ENCODE data around the gene OR5K3. TPM values are rescaled to one million over a fixed set of nuclear protein-coding genes. Genes with fewer than 3 reads are reported as not detected.

The OR5K3 gene
- polyA plus RNA-seq, 3 donors = not detected

DNA sequence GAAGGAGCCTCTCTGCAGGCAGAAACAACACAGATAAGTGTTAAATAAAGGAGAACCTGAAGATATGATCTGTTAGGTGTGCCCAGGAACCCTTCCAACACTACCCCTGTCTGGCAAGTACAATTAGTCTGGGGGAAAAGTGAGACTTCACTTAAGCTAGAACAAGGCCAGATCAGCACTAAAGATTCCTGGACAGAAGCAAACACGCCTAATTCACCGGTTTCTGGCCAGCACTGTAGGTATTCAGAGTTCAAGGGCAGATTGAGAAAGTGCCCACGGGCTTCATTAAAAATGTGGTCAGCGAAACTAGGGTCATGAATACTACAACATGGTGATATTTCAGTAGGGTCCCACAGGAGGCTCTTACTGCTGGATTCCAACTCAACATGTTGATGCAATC, 43.9 kb downstream of the OR5K3 start:
- no peaks in the 10 kb centered on the region for H3K27me3 Mint-ChIP-seq (ENCODE audit: low read depth in 3 of 3)
- H3K9me3 ChIP-seq (replicated peaks in 1 of 2; ENCODE audit: control insufficient read depth in 1 of 2, insufficient read depth in 1 of 2, low read length in 2 of 2) = peaks cover 2 to 6% of the 10 kb centered on the region in 2 donors
- no peaks in the 10 kb centered on the region for H3K27me3 ChIP-seq (ENCODE audit: control insufficient read depth in 2 of 2, insufficient read depth in 2 of 2, low read length in 2 of 2)
- H3K4me3 Mint-ChIP-seq = no peak overlapping the region
- peaks cover 2 to 13% (median 7%) of the 10 kb centered on the region in 7 donors for H3K9me3 Mint-ChIP-seq
- no peak overlapping the region for H3K9ac ChIP-seq (ENCODE audit: insufficient read depth, low read length, poor library complexity, severe bottlenecking)
- no peak overlapping the region for H3K27ac Mint-ChIP-seq
- no peak overlapping the region for H3K4me3 ChIP-seq (replicated peaks in 1 of 3; ENCODE audit: low read depth in 2 of 3, low read length in 3 of 3)
- no peak for DNase-seq
- no peaks in the 10 kb centered on the region for H3K4me1 ChIP-seq (ENCODE audit: control insufficient read depth in 1 of 2, insufficient read depth in 2 of 2, low read length in 2 of 2)
- WGBS (ENCODE audit: insufficient coverage) = 93% methylated on average over 4 of the region's 4 CpGs
- no peaks in the 10 kb centered on the region for H4K20me1 ChIP-seq (ENCODE audit: insufficient read depth, low read length)
- no peak overlapping the region for H2AFZ ChIP-seq (ENCODE audit: insufficient read depth, low read depth, low read length, poor library complexity, severe bottlenecking)
- H3K79me2 ChIP-seq (ENCODE audit: insufficient read depth, low read length) = no peaks in the 10 kb centered on the region
- TF ChIP-seq, protein P1, sequence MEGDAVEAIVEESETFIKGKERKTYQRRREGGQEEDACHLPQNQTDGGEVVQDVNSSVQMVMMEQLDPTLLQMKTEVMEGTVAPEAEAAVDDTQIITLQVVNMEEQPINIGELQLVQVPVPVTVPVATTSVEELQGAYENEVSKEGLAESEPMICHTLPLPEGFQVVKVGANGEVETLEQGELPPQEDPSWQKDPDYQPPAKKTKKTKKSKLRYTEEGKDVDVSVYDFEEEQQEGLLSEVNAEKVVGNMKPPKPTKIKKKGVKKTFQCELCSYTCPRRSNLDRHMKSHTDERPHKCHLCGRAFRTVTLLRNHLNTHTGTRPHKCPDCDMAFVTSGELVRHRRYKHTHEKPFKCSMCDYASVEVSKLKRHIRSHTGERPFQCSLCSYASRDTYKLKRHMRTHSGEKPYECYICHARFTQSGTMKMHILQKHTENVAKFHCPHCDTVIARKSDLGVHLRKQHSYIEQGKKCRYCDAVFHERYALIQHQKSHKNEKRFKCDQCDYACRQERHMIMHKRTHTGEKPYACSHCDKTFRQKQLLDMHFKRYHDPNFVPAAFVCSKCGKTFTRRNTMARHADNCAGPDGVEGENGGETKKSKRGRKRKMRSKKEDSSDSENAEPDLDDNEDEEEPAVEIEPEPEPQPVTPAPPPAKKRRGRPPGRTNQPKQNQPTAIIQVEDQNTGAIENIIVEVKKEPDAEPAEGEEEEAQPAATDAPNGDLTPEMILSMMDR (IDR thresholded peaks at IDR 0.05) = no peak
- H3K4me1 Mint-ChIP-seq = no peaks in the 10 kb centered on the region
- no peaks in the 10 kb centered on the region for H3K36me3 ChIP-seq (replicated peaks in 1 of 2; ENCODE audit: control insufficient read depth in 1 of 2, insufficient read depth in 2 of 2, low read length in 2 of 2)
- no peak overlapping the region for H3K27ac ChIP-seq (ENCODE audit: low read depth in 1 of 2, low read length in 2 of 2)
- no peak overlapping the region for H3K4me2 ChIP-seq (replicated peaks; ENCODE audit: extremely low read depth, low read length, poor library complexity, severe bottlenecking)
- intact Hi-C loops (cut with micrococcal nuclease) = no loop called here
- no peaks in the 10 kb centered on the region for H3K36me3 Mint-ChIP-seq

DNA sequence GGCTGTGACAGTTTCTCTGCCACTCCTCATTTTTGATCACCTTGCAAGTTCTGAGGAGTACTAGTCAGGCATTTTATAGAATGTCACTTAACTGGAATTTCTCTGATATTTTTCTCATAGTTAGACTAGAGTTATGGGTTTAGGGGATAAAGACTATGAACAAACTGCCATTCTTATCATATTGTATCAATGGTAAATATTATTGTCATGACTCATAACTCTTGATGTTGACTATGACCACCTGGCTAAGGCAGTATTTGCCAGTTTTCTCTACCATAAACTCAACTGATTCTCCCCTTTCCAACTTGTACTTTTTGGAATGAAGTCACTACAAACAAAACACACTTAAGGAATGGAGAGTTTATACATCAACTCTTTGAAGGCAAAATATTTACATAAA, 49.8 kb downstream of the OR5K3 start:
- H3K4me1 ChIP-seq (ENCODE audit: control insufficient read depth in 1 of 2, insufficient read depth in 2 of 2, low read length in 2 of 2) = no peaks in the 10 kb centered on the region
- H3K27ac ChIP-seq (ENCODE audit: low read depth in 1 of 2, low read length in 2 of 2) = no peak overlapping the region
- Mint-ChIP-seq H3K4me3 (no peak overlapping the region), H3K36me3 (no peaks in the 10 kb centered on the region), H3K27me3 (ENCODE audit: low read depth in 3 of 3) (peaks cover 0 to 4% (median 4%) of the 10 kb centered on the region in 3 donors), H3K4me1 (no peaks in the 10 kb centered on the region), H3K27ac (no peak overlapping the region), H3K9me3 (peaks cover 0 to 4% (median 0%) of the 10 kb centered on the region in 7 donors)
- no peak overlapping the region for H2AFZ ChIP-seq (ENCODE audit: insufficient read depth, low read depth, low read length, poor library complexity, severe bottlenecking)
- intact Hi-C loops (cut with micrococcal nuclease) = no loop called here
- TF ChIP-seq, protein P1 (IDR thresholded peaks at IDR 0.05) = no peak
- H3K36me3 ChIP-seq (replicated peaks in 1 of 2; ENCODE audit: control insufficient read depth in 1 of 2, insufficient read depth in 2 of 2, low read length in 2 of 2) = no peaks in the 10 kb centered on the region
- no peaks in the 10 kb centered on the region for H3K79me2 ChIP-seq (ENCODE audit: insufficient read depth, low read length)
- no peaks in the 10 kb centered on the region for H3K27me3 ChIP-seq (ENCODE audit: control insufficient read depth in 2 of 2, insufficient read depth in 2 of 2, low read length in 2 of 2)
- H3K9me3 ChIP-seq (replicated peaks in 1 of 2; ENCODE audit: control insufficient read depth in 1 of 2, insufficient read depth in 1 of 2, low read length in 2 of 2) = no peaks in the 10 kb centered on the region
- H3K4me2 ChIP-seq (replicated peaks; ENCODE audit: extremely low read depth, low read length, poor library complexity, severe bottlenecking) = no peak overlapping the region
- H3K4me3 ChIP-seq (replicated peaks in 1 of 3; ENCODE audit: low read depth in 2 of 3, low read length in 3 of 3) = no peak overlapping the region
- DNase-seq = no peak
- no peaks in the 10 kb centered on the region for H4K20me1 ChIP-seq (ENCODE audit: insufficient read depth, low read length)
- no peak overlapping the region for H3K9ac ChIP-seq (ENCODE audit: insufficient read depth, low read length, poor library complexity, severe bottlenecking)

Other genes starting within 250 kb of the OR5K3 start
- not detected for gene OR5H14, start 243.2 kb upstream of the OR5K3 start, polyA plus RNA-seq
- gene OR5H15, start 224.0 kb upstream of the OR5K3 start, polyA plus RNA-seq = not detected
- gene OR5H6, start 126.4 kb upstream of the OR5K3 start, polyA plus RNA-seq = not detected
- not detected for gene OR5H2, start 108.2 kb upstream of the OR5K3 start, polyA plus RNA-seq
- not detected for gene OR5K4, start 36.8 kb upstream of the OR5K3 start, polyA plus RNA-seq
- gene OR5K1, start 72.5 kb downstream of the OR5K3 start, polyA plus RNA-seq = not detected
- gene OR5K2, start 107.0 kb downstream of the OR5K3 start, polyA plus RNA-seq = not detected
- gene CLDND1, start 132.2 kb downstream of the OR5K3 start, polyA plus RNA-seq = 10 to 100 TPM; 65.3 to 91.8 (median 76.0) TPM
- not detected for gene GPR15, start 141.3 kb downstream of the OR5K3 start, polyA plus RNA-seq
- 10 to 100 TPM in 1 of 3 donors, 1 to 10 TPM in 2; 4.2 to 12.8 (median 5.2) TPM for gene CPOX, start 202.9 kb downstream of the OR5K3 start, polyA plus RNA-seq